GM21526 (cell line): ENCODE data around the gene MBD6.
"Not testable (repeated sequence)": the region's sequence is repeated elsewhere in the genome, so short reads cannot be mapped to it uniquely, and the experiment has no call there.

Experiments used
- ATAC-seq: cut with Tn5 transposase; IDR thresholded peaks from one replicate; pipeline ENCODE4 v1.9.1; 2021; ENCODE audit warnings: moderate library complexity; ENCODE audit not compliant: unreplicated experiment, low FRiP score

The MBD6 gene

DNA sequence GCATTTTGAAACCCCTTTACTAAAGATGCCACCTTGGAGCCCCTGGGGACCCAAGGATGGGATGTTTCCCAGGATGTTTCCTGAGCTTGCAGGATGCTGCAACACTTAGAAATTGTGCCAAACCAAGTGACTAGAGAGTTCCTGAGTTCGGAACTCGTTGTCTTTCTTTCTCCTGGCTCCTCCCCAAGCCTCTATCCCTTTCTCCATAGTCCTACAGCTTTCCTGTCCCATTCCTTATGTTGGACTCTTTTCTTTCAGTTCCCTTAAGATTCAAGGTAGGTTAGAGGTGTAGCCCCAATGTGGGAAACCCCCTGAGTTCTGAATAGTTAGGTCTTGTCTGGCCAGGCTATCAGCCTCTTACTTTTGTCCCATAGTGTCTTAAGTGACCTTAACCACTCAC lies 25.9 kb downstream of the MBD6 start:
- no peak for ATAC-seq

DNA sequence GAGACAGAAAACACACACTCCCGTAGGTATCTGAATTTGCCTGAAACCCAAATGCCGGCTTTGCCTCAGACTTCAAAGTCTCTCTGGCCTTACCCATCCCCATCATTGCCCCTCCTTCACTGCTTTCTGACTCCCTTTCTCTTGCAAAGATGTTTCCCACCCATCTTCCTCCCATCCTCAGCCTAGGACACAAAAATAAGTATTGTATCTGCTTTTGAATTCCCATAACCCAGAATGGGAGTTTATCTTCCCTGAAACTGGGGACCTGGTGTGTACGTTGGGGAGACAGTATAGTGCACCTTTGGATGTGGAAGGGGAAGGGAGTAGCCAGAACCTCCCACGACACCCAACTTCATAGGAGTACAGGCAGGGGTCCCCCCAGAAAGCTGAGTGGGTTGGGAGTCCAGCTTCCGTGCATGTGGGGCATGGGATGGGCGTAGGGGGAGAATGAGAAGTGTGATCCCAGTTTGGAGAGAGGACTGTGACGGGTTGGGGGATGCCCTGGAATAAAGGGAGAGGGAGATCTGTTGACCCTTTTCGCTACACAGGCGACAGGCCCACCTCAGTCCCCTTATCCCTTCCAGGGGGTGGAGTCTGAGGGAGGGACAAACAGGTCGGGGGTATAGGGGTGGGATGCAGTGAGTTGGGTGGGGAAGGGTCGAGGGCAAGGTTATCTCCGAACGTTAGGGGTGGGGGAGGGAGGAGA lies 26.7 kb downstream of the MBD6 start:
- no peak for ATAC-seq

DNA sequence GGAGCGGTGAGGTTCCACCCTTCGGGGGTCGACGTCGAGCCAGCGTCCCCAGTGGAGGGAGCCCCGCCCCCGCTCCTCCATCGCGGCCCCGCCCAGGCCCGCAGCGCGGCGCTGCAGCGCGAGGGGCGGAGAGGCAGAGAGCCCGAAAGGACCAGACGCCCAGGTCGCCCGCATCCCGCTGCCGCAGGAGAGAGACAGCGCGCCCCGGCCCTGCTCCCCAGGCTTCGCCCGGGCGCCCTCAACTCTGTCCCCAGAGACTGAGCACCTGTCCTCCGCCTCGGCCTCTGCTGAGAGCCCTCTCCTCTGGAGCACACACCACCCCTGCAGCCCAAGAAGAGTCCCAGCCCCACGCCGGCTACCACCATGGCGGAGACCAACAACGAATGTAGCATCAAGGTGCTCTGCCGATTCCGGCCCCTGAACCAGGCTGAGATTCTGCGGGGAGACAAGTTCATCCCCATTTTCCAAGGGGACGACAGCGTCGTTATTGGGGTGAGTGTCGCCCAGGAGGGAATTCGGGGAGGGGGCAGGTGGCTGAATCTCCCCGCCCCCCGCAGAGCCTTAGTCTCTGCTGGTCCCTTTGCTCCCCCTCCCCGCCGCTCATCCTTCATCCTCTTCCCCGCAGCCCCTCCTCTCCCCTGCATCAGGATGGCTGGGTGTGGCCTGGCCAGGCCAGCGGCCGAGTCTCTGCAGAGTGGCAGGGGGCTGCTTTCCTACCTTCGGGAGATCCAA lies 27.5 kb downstream of the MBD6 start, which contains the start of gene KIF5A:
Gene KIF5A (plus strand): TSS at position 136 of the 732 bp plus-strand sequence. CDS start 228 bp downstream, at position 364.
- no peak for ATAC-seq

DNA sequence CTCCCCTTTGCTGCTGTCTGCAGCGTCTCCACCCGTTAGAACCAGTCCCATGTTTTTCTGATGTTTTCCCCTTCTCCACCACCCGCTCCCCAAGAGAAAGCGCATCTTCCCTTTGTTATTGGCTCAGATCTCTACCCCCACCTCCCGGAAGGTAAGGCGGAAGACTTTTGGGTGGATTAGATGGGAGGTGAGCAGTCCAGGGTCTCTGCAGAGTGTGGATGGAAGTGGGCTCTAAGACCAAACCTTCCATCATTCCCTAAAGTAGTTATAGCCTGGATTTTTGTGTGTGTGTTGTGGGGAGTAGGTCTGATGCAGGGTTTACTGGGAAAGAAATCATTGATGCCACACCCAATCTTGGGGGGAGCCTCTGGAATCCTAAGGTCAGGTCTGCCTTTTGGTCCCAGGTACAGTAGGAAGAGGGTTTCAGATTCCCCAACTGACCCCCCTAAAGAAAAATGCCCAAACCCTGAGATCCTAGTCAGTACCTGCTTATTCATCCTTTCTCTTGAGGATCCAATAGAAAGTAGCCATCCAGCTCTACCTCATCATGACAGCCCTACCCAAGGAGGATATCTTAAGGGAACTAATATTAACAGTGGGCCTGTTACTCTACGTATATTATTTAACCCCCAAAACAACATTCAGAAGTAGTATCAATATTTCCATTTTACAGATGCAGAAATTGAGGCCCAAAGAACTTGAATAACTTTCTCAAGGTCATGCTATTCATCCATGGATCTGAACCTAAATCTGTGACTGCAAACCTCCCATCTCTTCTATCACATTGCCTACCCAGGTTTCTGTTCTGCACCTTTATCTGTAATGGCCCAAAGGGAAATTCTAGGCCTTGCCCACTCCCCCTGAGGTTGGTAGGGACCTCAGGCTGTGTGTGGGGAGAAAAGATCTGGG lies 28.3 kb downstream of the MBD6 start:
- no peak for ATAC-seq

DNA sequence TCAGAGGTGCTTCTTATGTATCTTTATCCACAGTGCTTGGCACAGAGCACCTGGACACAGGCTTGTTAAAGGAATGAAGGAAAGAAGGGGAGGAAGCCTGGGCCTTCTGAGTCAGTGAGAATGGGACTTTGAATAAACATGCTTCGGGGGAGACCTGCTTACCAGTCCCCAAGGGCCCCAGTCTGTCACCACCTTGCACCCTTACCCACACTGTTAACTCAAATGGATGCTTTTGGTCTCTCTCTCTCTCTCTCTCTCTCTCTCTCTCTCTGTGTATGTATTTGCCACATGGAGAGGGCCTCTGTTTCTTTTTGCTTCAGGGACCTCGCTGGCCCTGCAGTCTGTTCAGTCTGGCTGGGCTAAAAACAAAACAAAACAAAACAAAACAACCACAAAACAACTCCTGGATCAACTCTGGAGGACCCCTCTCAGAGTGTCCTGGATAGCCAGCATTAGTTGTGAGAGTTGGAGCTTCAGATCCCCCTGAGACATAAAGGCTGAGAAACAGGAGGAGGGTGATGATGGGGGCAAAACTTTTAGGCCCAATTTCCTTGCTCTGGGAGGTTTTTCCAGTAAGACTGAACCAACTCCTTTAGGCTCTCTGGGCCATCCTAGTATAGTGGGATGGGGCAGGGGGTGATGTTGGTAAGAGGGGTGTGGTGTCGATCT lies 29.1 kb downstream of the MBD6 start:
- ATAC-seq: no peak

DNA sequence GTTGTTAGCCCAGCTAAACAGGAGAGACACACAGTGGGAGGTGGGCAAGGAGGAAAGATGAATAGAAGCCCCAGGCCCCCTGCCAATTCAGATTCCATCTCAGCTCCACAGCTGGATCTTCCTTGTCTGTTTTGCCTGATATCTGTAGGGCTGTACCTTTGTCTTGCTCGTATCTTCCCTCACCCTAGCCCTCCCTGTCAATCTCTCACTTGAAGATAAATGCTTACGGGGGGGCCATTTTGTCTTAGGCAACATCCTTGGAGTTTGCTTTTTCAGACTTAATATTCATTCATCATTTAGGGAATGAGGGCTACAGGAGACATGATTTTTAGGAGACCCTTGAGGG lies 29.7 kb downstream of the MBD6 start:
- no peak for ATAC-seq

DNA sequence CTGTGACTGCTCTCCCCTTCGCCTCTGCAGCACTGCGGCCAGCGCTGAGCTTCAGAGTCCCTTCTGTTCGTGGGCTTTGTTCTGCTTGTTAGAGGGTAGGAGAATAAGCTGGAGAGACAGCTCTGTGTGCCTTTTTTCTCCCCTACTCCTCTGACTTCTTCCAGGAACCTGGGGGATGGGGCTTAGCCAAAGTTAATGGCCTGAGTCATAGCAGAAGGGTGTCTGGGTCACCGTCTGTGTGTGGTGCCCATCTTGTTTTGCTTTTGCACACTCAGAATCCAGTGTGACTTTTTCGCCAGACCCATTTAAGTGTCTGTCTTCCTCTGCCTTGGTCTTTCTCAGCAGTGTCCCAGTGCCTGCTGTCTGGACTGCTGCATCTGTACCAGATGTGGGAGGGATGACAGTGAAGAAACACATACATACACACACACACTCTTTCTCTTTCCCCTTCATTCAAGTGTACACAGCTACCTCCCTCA lies 30.2 kb downstream of the MBD6 start:
- ATAC-seq: no peak

DNA sequence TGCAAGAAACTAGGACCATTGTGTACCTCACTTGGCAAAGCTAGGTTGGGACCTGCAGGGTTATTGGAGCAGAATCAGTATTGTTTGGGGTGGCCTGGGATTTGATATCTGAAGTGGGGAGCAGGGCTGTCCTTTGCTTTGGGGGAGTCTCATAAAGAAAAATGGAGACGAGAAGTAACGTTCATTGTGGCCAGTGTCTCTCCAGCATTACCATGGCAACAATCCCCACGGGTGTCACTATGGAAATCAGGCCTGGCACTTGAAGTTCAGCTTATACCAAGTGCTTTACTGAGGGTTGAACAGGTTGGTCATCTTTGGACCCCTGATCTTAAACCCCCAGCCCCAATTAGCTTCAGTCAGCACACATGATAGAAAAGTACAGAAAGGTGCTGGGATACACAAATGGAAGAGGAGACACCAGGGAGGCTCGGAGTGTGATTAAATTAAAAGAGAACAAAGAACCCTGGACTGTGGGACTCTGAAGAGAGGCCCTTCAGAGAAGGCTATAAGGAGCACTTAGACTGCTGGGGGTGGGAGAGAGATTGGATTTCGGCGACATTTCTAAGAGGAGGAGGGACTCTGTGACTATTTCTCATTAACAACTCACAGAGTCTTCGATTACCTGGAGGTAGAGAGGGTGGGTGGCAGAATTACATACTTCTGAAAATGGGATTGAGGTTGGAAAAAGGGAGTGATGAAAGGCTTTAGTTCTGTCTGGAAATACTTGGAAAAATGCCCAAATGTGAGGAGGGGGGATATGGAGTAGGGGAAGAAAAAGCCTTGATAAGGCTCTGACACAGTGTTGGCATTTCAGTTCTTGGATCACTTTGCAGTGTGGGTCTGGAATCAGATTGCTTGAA lies 30.9 kb downstream of the MBD6 start:
- no peak for ATAC-seq

DNA sequence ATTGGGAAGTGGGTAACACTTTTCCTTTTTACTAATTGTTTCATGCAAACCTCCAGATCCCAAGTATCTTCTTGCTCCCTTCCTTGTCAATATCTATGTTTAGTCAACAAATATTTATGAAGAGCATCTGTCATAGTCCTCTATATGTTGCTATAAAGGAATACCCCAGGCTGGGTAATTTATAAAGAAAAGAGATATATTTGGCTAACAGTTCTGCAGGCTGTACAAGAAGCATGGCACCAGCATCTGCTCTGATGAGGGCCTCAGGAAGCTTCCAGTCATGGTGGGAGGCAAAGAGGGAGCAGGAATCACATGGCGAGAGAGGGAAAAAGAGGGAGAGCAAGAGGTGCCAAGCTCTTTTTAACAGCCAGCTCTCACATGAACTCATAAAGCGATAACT lies 31.8 kb downstream of the MBD6 start:
- ATAC-seq: no peak

DNA sequence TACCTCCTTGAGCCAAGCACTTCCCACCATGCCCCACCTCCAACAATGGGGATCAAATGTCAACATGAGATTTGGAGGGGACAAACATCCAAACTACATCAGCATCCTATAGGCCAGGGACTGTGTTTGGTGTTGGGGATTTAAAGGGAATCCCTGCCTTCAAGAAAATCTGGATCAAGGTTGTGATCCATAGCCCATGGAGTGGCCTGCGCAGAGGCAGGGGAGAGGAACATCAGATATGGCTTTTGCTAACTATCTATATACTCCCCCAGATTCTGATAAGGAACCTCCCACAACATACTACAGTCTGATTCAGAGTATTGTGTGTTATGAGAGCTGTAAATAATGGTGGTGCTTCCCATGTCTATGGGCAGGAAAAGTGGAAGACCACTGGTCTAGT lies 32.3 kb downstream of the MBD6 start:
- ATAC-seq: no peak

DNA sequence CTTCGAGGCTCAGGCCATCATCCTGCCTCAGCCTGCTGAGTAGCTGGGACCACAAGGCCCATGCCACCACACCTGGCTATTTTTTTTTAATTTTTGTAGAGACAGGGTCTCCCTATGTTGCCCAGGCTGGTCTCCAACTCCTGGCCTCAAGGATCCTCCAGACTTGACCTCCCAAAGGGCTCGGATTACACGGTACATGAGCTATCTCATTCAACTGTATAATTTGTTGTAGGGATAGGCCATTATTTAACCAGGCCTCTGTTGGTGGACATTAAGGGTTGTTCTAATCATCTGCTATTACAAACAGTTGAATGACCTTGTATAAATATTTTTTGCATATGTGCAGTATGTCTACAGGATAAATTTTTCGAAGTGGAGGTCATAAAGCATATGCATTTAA lies 36.2 kb downstream of the MBD6 start:
- no peak for ATAC-seq

DNA sequence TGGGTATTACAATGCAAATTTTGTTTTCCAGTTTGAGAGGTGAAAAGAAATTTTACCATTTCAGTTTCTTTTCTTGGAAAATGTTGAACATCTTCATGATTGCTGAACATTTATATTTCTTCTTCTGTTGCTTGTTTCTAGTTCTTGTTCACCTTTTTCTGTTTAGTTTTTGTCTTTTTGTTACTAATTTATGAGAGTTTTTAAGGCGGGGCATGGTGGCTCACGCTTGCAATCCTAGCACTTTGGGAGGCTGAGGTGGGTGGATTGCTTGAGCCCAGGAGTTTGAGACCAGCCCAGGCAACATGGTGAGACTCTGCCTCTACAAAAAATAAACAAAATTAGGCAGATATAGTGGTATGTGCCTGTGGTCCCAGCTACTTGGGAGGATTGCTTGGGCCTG lies 37.9 kb downstream of the MBD6 start:
- no peak for ATAC-seq

DNA sequence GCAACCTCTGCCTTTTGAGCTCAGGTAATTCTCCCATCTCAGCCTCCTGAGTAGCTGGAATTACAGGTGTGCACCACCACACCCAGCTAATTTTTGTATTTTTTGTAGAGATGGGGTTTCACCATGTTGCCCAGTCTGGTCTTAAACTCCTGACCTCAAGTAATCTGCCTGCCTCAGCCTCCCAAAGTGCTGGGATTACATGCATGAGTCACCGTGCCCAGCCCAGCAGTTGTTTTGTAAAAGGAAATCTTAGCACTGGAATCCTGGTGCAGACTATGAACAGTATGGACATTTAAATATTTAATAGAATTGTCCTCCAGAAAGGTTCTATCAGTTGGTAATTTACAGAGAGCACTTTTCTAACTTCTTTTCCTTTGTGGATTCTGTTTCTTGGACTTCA lies 38.5 kb downstream of the MBD6 start:
- not testable (repeated sequence) for ATAC-seq

DNA sequence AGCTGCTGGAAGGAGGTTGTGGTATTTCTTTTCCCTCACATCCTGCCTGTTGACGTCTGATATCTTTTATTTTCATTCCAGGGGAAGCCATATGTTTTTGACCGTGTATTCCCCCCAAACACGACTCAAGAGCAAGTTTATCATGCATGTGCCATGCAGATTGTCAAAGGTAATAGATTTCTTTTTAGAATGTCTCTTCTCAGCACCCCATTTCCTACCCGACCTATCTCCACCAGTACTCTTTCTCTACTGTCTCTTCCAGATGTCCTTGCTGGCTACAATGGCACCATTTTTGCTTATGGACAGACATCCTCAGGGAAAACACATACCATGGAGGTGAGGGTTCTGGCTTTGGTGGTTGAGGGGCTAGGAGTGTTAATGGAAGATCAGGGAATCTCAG lies 40.7 kb downstream of the MBD6 start:
- ATAC-seq: no peak

DNA sequence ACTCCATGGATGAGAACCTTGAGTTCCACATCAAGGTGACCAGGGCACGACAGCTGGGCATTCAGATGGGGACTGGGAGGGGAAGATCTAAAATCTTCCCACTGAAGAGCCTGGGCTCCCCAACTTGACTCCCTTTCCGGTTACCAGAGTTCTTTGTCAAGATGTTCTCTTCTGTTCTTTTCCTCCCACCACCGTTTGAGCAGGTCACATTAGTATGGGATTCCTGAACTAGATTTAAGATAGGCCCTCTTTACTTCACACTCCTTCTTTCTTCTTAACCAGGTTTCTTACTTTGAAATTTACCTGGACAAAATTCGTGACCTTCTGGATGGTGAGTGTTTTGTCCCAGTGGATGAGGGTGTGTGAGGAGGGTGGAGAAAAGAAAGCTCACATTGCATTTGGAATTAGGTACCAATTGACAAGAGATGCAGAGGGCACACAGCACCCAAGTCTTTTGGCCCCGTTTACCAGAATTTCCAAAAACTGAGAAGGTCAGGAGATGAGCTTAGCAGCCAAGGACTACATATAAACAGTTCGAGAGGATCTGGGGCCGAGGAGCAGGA lies 41.6 kb downstream of the MBD6 start:
- no peak for ATAC-seq

DNA sequence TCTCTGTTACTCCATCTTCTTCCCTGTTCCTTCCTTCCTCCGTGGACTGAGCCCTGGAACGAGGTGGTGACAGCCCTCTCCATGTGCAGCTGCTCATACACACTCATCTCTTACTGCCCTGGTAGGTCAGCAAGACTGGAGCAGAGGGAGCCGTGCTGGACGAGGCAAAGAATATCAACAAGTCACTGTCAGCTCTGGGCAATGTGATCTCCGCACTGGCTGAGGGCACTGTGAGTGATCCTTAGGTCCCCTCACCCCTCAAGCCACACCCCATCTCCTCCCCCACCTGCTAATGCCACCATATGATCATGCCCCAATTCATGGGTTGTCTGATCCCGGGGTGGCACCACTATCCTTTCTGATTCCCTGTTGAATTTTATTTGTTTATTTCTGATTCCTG lies 46.2 kb downstream of the MBD6 start:
- ATAC-seq: no peak

DNA sequence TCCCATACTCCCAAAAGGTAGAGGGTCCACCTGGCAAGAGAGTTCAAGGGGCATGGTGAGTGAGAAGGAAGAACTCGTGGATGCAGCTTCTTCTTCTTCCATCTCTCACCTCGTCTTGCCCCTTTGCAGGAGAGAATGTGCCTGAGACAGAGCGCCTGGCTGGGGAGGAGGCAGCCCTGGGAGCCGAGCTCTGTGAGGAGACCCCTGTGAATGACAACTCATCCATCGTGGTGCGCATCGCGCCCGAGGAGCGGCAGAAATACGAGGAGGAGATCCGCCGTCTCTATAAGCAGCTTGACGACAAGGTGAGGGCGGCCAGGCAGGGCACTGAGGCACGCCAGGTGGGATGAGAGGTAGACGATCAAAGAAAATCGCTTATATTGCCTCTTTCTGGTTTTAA lies 47.2 kb downstream of the MBD6 start:
- ATAC-seq: no peak

DNA sequence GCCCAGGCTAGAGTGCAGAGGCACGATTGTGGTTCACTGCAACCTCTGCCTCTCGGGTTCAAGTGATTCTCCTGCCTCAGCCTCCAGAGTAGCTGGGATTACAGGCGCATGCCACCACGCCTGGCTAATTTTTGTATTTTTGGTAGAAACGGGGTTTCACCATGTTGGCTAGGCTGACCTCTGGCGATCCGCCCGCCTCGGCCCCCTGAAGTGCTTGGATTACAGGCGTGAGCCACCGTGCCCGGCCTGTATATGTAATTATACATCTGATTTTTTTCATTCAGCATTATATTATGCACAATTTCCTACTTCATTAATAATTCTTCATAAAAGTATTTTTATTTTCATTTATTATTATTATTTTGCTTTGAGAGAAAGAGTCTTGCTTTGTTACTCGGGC lies 47.8 kb downstream of the MBD6 start:
- not testable (repeated sequence) for ATAC-seq
